Astrocyte of the cerebellum (primary cell): ENCODE measurements around the gene TIPRL.

Experiments
- DNase-seq: peaks from one replicate; pipeline ENCODE4 v3.0.0-alpha.2; 2011; ENCODE audit warnings: low read depth
- H3K4me3 ChIP-seq: 2 replicates; pipeline ENCODE4 v1.5.1; 2011; ENCODE audit warnings: mild to moderate bottlenecking, low read depth, low read length, moderate library complexity
- in situ Hi-C: cut with HindIII; loops from 2 replicates; pipeline ENCODE4 v1.10.0; 2017; ENCODE audit warnings: low sequenced_read_pairs
- TF ChIP-seq, protein P1 (sequence below): IDR thresholded peaks from 2 replicates; pipeline ENCODE4 v1.5.1; 2012; ENCODE audit warnings: low read length, low read depth, moderate library complexity, mild to moderate bottlenecking; ENCODE audit errors: missing control alignments

Gene TIPRL

DNA sequence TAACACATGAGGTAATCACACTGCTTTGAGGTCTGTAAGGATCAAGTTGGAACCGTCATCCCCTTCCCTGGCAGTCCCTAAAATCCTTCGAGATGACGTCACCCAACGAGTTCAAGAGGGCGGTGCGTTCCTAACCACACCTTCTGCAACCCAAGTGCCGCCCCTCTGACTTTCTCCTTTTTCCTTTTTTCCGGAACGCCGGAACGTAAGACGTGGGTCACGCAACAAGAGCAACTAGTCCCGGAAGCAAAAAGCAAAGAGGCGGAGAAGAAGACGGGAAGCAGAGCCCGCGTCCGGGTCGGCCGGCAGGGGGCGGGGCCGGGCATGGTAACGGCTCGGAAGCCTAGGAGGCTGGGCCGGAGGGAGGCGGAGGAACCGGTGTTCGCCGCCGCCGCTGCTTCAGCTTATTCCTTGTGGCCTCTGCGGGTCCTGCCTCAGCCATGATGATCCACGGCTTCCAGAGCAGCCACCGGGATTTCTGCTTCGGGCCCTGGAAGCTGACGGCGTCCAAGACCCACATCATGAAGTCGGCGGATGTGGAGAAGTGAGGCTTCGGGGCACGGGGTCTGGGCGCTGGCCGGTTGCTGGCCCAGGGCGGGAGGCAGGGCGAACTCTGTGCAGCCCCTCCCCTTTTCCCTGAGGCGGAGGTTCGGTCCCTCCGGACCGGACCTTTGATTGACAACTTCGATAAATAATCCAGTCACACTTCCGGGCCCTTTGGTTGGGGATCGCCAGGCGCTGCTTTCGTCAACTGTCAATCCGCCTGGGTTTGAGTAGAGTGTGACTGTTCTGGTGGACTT is at the start of gene TIPRL:
TIPRL (plus strand) TSS at position 325 of the 800 bp plus-strand sequence; CDS start at position 441, 116 bp downstream.
- TF ChIP-seq, protein P1, sequence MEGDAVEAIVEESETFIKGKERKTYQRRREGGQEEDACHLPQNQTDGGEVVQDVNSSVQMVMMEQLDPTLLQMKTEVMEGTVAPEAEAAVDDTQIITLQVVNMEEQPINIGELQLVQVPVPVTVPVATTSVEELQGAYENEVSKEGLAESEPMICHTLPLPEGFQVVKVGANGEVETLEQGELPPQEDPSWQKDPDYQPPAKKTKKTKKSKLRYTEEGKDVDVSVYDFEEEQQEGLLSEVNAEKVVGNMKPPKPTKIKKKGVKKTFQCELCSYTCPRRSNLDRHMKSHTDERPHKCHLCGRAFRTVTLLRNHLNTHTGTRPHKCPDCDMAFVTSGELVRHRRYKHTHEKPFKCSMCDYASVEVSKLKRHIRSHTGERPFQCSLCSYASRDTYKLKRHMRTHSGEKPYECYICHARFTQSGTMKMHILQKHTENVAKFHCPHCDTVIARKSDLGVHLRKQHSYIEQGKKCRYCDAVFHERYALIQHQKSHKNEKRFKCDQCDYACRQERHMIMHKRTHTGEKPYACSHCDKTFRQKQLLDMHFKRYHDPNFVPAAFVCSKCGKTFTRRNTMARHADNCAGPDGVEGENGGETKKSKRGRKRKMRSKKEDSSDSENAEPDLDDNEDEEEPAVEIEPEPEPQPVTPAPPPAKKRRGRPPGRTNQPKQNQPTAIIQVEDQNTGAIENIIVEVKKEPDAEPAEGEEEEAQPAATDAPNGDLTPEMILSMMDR: peak; percentile 59
- DNase-seq: peak; percentile 97
- peak within 1 kb of the TSS; percentile 64 for H3K4me3 ChIP-seq
- in situ Hi-C loops: no loop called here

DNA sequence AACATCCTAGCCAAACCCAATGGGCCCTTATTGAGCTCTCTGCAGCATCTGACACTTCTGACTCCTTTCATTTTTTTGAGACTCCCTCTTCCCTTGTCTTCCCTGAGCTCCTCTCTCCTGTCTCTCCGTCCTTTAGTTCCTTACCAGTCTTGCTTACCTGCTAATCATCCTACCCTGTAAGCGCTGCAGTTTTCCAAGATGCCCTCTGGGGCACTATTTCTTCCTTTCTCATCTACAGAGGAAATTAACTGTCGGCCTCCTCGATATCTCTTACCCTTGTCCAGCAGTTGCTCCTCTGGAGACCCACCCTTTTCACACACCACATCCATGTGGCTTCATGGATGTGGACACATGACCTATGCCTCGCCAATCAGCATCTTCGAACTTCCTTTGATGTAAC is 48.8 kb upstream of the TIPRL start:
- in situ Hi-C loops: no loop called here

DNA sequence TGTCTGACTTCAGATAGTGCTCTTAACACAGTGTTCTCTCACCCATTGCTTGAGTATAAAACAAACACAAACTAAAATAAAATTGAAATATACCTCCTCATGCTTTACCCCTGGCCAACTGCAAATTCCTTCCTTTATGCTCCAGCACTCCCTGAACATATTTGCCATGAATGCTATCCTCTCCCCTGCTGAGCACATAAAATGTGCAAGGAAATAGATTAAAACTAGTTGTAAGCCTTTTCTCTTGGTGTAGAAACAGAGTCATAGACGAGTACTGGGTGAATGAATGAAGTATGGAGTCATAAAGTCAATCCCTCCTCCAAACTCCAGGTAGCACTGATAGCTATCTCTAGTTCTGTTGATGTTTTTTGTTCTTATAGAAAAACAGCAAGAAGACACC is 44.6 kb upstream of the TIPRL start:
- TF ChIP-seq, protein P1: no peak
- DNase-seq: no peak

More for the DNA sequence above, 48.8 kb upstream of the TIPRL start:
- H3K4me3 ChIP-seq: no peak overlapping the region
- TF ChIP-seq, protein P1: no peak
- DNase-seq: no peak

DNA sequence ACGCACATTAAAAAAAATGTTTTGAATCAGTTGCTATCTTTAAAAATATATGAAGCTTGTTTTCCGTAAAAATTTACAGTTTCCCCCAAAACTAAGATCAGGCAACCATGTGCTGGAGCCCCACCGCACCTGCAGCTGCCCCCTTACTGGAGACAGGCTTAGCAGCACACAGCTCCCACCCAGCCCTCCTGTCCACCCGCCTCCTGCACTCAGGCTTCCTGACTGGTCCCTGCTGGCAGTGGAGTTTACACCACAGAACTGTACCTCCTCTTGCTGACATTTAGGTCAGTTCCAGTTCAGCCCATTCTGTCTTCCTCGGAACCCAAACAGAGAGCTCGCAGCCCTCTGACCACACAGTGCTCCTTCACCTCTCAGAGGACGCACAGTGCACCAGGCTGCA is 44.1 kb upstream of the TIPRL start:
- TF ChIP-seq, protein P1: no peak
- peak overlapping the region; percentile 78 for H3K4me3 ChIP-seq
- in situ Hi-C loops: no loop called here
- DNase-seq: no peak

More for the DNA sequence above, 44.6 kb upstream of the TIPRL start:
- H3K4me3 ChIP-seq: peak overlapping the region; percentile 78
- in situ Hi-C loops: no loop called here

DNA sequence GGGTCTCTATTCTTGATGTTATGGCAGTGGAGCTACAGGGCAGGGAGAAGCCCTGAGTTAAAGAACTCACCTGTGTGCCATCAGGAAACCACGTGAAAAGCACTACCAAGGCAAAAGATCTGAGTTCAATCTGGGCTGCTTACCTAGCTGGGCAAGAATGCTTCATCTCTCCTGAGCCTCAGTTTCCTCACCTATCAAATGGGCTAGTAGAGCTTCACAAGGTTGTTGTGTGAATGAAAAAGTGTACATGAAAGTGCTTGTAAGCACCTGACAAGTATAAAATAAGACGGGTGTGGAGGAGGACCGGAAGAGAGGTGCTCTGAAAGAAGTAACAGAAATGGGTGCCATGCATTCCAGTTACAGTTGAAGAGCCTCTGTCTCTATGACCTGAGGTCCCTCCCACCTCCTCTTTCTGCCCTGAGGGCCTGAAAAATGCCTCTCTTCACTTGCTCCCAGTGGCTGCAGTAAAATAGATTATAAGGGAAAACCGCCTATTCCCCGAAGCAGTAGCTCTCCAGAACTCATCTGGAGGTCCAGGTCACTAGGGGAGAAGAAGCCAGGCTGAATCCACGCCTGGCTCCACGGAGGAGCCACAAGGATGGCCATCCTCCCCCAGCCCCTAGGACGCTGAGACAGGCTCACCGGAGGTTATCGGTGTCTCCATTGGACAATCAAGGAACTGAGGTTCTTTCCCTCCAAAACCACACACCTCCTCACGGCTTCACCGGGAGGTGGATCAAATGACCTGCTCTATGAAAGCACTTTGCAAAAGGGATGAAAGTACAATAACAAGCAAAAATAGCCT is 43.4 kb upstream of the TIPRL start:
- no peak for DNase-seq
- TF ChIP-seq, protein P1: no peak
- in situ Hi-C loops: no loop called here
- H3K4me3 ChIP-seq: peak overlapping the region; percentile 78

DNA sequence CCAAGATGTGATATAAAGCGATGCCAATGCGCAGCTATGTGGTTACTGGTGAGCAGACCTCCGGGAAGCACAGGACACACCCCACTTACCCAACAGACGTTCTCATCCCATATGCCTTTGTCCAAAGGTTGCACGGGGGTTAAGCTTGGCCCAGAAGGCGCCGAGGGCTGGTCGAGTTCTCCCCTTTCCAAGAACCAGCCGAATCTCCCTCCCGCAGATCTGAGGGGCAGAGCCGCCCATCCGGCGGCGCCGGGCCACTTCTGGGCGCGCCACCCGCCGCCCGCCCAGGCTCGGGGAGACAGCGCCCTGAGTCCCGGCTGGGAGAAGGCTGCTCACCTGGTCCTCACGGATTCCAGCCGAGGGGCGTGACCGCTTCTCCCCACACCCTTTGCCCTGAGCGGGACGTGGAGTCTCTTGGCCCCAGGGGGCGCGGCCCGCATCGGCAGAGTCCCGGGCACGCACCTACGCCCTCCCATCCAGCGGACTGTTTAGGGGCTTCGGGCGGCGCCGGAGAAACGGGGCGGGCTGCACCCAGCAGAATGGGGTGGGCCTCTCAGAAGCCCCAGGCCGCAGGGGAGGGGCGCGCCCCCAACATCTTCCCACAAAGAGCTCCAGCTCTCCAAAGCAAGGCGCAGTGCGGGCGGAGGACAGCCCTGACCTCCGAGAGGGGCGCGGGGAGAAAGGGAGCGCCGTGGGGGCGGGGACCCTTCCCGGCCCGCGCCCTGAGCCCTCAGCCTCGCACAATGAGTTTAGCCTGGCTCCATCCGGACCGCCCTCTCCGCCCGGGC is 42.6 kb upstream of the TIPRL start:
- TF ChIP-seq, protein P1: no peak
- no peak for DNase-seq
- in situ Hi-C loops: no loop called here
- peak overlapping the region; percentile 78 for H3K4me3 ChIP-seq
